Measurements from ENCODE around the gene RARS1.

DNA sequence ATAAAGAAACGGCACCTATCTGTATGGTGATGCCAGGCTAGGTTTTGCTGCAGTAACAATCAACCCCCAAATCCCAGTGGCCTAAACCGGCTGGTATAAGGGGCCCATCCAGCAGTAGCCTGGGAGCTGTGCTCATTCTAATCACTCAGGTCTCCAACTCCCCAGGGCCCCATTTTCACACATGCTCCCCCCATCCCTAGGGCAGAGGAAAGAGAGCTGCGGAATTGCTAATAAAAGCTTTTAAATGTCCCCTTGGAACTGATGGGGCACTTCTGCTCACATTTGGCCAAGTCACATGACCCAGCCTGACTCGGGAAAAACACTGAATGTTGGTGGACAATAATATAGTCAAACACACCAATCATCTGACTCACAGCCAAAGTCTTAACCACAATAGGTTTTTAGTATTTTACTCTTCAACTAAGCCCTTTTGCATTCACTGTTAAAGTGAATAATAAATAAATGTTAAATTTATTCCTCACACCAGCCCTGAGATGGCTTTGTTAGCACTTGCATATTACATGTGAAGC, 44.4 kb downstream of the RARS1 start:
- TF ChIP-seq CTCF (IDR thresholded peaks at IDR 0.05; ENCODE audit: low read depth, low read length): no peak
- TF ChIP-seq EZH2phosphoT487 (IDR thresholded peaks at IDR 0.05; ENCODE audit: low read depth): no peak

Data from OCI-LY3 (cell line).